ENCODE data around the gene IZUMO1.
"Not testable (repeated sequence)": the region's sequence is repeated elsewhere in the genome, so short reads cannot be mapped to it uniquely, and the experiment has no call there.

Gene IZUMO1

GRCh38 chr19:48746738-48747575 lies at the start of gene IZUMO1:
Gene IZUMO1, minus strand, starts transcription at chr19:48746909. Its CDS starts 1,050 bp downstream, at chr19:48745859.
- DNase-seq: no peak

GRCh38 chr19:48795685-48796070 lies 49.0 kb upstream of the IZUMO1 start:
- no peak for DNase-seq

- peak; percentile 89 for DNase-seq
Observed at GRCh38 chr19:48795055-48795684, 48.5 kb upstream of the IZUMO1 start.

GRCh38 chr19:48794291-48794690 lies 47.6 kb upstream of the IZUMO1 start:
- no peak for DNase-seq

- no peak for DNase-seq
Observed at GRCh38 chr19:48793271-48793670, 46.6 kb upstream of the IZUMO1 start.

- DNase-seq: not testable (repeated sequence)
Observed at GRCh38 chr19:48787331-48787730, 40.6 kb upstream of the IZUMO1 start.

- not testable (repeated sequence) for DNase-seq
Observed at GRCh38 chr19:48786422-48786821, 39.7 kb upstream of the IZUMO1 start.

GRCh38 chr19:48784527-48784926 lies 37.8 kb upstream of the IZUMO1 start:
- DNase-seq: no peak

GRCh38 chr19:48780631-48781391 lies 34.1 kb upstream of the IZUMO1 start:
- DNase-seq: no peak

- DNase-seq: no peak
Observed at GRCh38 chr19:48779636-48780035, 32.9 kb upstream of the IZUMO1 start.

GRCh38 chr19:48777720-48778119 lies 31.0 kb upstream of the IZUMO1 start:
- DNase-seq: no peak

- DNase-seq: no peak
Observed at GRCh38 chr19:48777139-48777538, 30.4 kb upstream of the IZUMO1 start.

- no peak for DNase-seq
Observed at GRCh38 chr19:48772503-48772953, 25.8 kb upstream of the IZUMO1 start.

- DNase-seq: no peak
Observed at GRCh38 chr19:48770734-48771472, 24.2 kb upstream of the IZUMO1 start.

- no peak for DNase-seq
Observed at GRCh38 chr19:48770266-48770665, 23.6 kb upstream of the IZUMO1 start.

GRCh38 chr19:48768994-48769713 lies 22.4 kb upstream of the IZUMO1 start:
- DNase-seq: no peak

GRCh38 chr19:48768171-48768753 lies 21.6 kb upstream of the IZUMO1 start:
- DNase-seq: not testable (repeated sequence)

- DNase-seq: not testable (repeated sequence)
Observed at GRCh38 chr19:48765816-48766215, 19.1 kb upstream of the IZUMO1 start.

- no peak for DNase-seq
Observed at GRCh38 chr19:48760504-48761205, 13.9 kb upstream of the IZUMO1 start.

GRCh38 chr19:48757741-48758144 lies 11.0 kb upstream of the IZUMO1 start:
- DNase-seq: no peak

- DNase-seq: no peak
Observed at GRCh38 chr19:48757089-48757675, 10.5 kb upstream of the IZUMO1 start.

All from DMS79 (cell line).